ENCODE measurements around the gene TFIP11. TPM values are rescaled to one million over a fixed set of nuclear protein-coding genes. Genes with fewer than 3 reads are reported as not detected.
"Not testable (repeated sequence)": the region's sequence is repeated elsewhere in the genome, so short reads cannot be mapped to it uniquely, and the experiment has no call there.

The TFIP11 gene
- total and polyA plus RNA-seq, 2 of the 13 experiments (the other 11 are each of a cell fraction or from before 2014, with no cell fraction given): 15.4 to 22.8 TPM

DNA sequence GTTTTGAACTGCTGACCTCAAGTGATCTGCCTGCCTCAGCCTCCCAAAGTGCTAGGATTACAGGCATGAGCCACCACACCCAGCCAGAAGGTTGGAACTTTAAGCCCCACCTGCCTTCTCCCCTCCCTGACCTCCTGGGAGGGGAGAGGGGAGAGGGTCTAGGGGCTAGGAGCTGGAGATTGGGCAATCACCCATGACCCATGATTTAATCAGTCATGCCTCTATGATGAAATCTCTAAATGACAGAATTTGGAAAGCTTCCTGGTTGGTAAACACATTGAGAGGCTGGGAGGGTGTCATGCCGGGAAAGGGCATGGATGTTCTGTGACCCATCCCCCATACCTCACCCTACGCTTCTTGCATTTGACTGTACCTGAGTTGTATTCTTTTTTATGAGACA lies 17.1 kb upstream of the TFIP11 start (continued):
- no peak for TF ChIP-seq ZFAT (CRISPR knock-in tag; conservative IDR thresholded peaks at IDR 0.05)

DNA sequence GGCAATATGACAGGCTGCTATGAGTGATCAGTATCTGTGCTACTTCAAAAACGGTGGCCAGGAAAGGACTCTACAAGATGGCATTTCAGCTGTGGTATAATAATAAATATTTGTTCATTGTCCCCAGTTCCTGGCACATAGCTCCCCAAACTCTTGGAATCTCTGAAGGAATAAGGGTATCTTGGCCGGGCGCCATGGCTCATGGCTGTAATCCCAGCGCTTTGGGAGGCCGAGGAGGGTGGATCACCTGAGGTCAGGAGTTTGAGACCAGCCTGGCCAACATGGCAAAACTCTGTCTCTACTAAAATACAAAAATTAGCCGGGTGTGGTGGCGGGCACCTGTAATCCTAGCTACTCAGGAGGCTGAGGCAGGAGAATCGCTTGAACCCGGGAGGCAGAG lies 16.2 kb upstream of the TFIP11 start:
- H3K4me2 ChIP-seq (ENCODE audit: low read depth, low read length); BruUV-seq (replicated peaks); H3K27me3 ChIP-seq (ENCODE audit: control insufficient read depth in 1 of 2, insufficient read depth in 2 of 2, low read length in 2 of 2); H3K9me3 ChIP-seq (ENCODE audit: low read length); H3K9ac ChIP-seq (ENCODE audit: insufficient read depth, low read depth, low read length); H3K4me3 ChIP-seq (replicated peaks in 1 of 3; ENCODE audit: insufficient read depth in 1 of 3, low read depth in 2 of 3, low read length in 3 of 3); DNase-seq (ENCODE audit: low spot score); H3K79me2 ChIP-seq (ENCODE audit: insufficient read depth, low read length); H3K4me1 ChIP-seq (ENCODE audit: insufficient read depth, low read length); H2AFZ ChIP-seq (ENCODE audit: low read length); FAIRE-seq; CTCF ChIA-PET (ENCODE audit: low intra/inter-chr PET ratio, low total read pairs); in situ Hi-C loops (cut with HindIII; ENCODE audit: extremely low pct_ligation_motif_present, low pct_unique_long_range_greater_than_20kb); intact Hi-C loops (cut with micrococcal nuclease; ENCODE audit: unreplicated experiment); H3K27ac ChIP-seq (ENCODE audit: extremely low read length, insufficient read depth, low read length); ATAC-seq; H4K20me1 ChIP-seq (ENCODE audit: insufficient read depth, low read length): not testable (repeated sequence)
- H3K36me3 ChIP-seq (replicated peaks in 1 of 2; ENCODE audit: control insufficient read depth in 1 of 2, insufficient read depth in 2 of 2, low read length in 2 of 2): peaks cover 1 to 13% of the 10 kb centered on the region in 2 experiments; a peak in 3 of 5 replicates
- WGBS (ENCODE audit: low lambda C conversion rate): 96% methylated on average over 9 of the region's 9 CpGs
- POLR2A ChIA-PET: interaction anchor here (1.0 kb wide), 1 partner anchor 45 kb away, joined by 3 read pairs; the partner anchor contains the start of genes HPS4 and SRRD

GRCh38 chr22:26527574-26528465 lies 15.5 kb upstream of the TFIP11 start:
- ATAC-seq: no peak
- Histone ChIP-seq H3K27me3 (ENCODE audit: control insufficient read depth in 1 of 2, insufficient read depth in 2 of 2, low read length in 2 of 2) (no peaks in the 10 kb centered on the region), H4K20me1 (ENCODE audit: insufficient read depth, low read length) (no peaks in the 10 kb centered on the region), H3K4me1 (ENCODE audit: insufficient read depth, low read length) (no peaks in the 10 kb centered on the region), H3K79me2 (ENCODE audit: insufficient read depth, low read length) (no peaks in the 10 kb centered on the region), H3K9ac (ENCODE audit: insufficient read depth, low read depth, low read length) (no peak overlapping the region), H3K4me2 (ENCODE audit: low read depth, low read length) (no peak overlapping the region), H2AFZ (ENCODE audit: low read length) (no peak overlapping the region), H3K36me3 (replicated peaks in 1 of 2; ENCODE audit: control insufficient read depth in 1 of 2, insufficient read depth in 2 of 2, low read length in 2 of 2) (peaks cover 1 to 13% of the 10 kb centered on the region in 2 experiments; a peak in 3 of 5 replicates), H3K4me3 (replicated peaks in 1 of 3; ENCODE audit: insufficient read depth in 1 of 3, low read depth in 2 of 3, low read length in 3 of 3) (no peak overlapping the region), H3K9me3 (ENCODE audit: low read length) (no peaks in the 10 kb centered on the region), H3K27ac (ENCODE audit: extremely low read length, insufficient read depth, low read length) (no peak overlapping the region)
- FAIRE-seq: no peak
- 95% methylated on average over 9 of the region's 15 CpGs for WGBS (ENCODE audit: low lambda C conversion rate)
- no peak for DNase-seq (ENCODE audit: low spot score)
- ChIA-PET CTCF (ENCODE audit: low intra/inter-chr PET ratio, low total read pairs) (no interaction called here), POLR2A (no interaction called here)
- in situ Hi-C loops (cut with HindIII; ENCODE audit: extremely low pct_ligation_motif_present, low pct_unique_long_range_greater_than_20kb): no loop called here
- intact Hi-C loops (cut with micrococcal nuclease; ENCODE audit: unreplicated experiment): no loop called here
- no TSS peak for BruUV-seq (replicated peaks)
- TF ChIP-seq SP140L (CRISPR knock-in tag; IDR thresholded peaks at IDR 0.05; ENCODE audit: borderline replicate concordance) (no peak), ZFX (CRISPR knock-in tag; IDR thresholded peaks at IDR 0.05; ENCODE audit: low read depth) (no peak), PRPF4 (IDR thresholded peaks at IDR 0.05; ENCODE audit: low read depth, low read length, poor library complexity, severe bottlenecking) (no peak), ZNF501 (CRISPR knock-in tag; IDR thresholded peaks at IDR 0.05) (no peak), IKZF5 (CRISPR knock-in tag; IDR thresholded peaks at IDR 0.05) (no peak), ZNF577 (CRISPR knock-in tag; IDR thresholded peaks at IDR 0.05; ENCODE audit: borderline replicate concordance, low read depth) (no peak), ZNF614 (CRISPR knock-in tag; IDR thresholded peaks at IDR 0.05; ENCODE audit: borderline replicate concordance) (no peak), ZNF768 (CRISPR knock-in tag; IDR thresholded peaks at IDR 0.05) (no peak), TRAFD1 (CRISPR knock-in tag; IDR thresholded peaks at IDR 0.05; ENCODE audit: borderline replicate concordance) (no peak), MTF2 (CRISPR knock-in tag; IDR thresholded peaks at IDR 0.05; ENCODE audit: borderline replicate concordance) (no peak), NFATC3 (CRISPR knock-in tag; IDR thresholded peaks at IDR 0.05) (no peak), ZFP36L2 (CRISPR knock-in tag; IDR thresholded peaks at IDR 0.05) (no peak)

Measured in HepG2 (cell line).